ENCODE data around the gene MTREX.

The MTREX gene

GRCh38 chr5:55472642-55473041 is 164.9 kb downstream of the MTREX start:
- DNase-seq (ENCODE audit: low spot score) = no peak
